GM18499 (cell line): Measurements from ENCODE around the gene CERT1.
"Not testable (repeated sequence)": the region's sequence is repeated elsewhere in the genome, so short reads cannot be mapped to it uniquely, and the experiment has no call there.

ENCODE experiments used
- ATAC-seq: cut with Tn5 transposase; IDR thresholded peaks from one replicate; pipeline ENCODE4 v1.9.1; 2021; ENCODE audit warnings: moderate number of reproducible peaks; ENCODE audit not compliant: insufficient read depth, unreplicated experiment

The CERT1 gene, protein sequence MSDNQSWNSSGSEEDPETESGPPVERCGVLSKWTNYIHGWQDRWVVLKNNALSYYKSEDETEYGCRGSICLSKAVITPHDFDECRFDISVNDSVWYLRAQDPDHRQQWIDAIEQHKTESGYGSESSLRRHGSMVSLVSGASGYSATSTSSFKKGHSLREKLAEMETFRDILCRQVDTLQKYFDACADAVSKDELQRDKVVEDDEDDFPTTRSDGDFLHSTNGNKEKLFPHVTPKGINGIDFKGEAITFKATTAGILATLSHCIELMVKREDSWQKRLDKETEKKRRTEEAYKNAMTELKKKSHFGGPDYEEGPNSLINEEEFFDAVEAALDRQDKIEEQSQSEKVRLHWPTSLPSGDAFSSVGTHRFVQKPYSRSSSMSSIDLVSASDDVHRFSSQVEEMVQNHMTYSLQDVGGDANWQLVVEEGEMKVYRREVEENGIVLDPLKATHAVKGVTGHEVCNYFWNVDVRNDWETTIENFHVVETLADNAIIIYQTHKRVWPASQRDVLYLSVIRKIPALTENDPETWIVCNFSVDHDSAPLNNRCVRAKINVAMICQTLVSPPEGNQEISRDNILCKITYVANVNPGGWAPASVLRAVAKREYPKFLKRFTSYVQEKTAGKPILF

DNA sequence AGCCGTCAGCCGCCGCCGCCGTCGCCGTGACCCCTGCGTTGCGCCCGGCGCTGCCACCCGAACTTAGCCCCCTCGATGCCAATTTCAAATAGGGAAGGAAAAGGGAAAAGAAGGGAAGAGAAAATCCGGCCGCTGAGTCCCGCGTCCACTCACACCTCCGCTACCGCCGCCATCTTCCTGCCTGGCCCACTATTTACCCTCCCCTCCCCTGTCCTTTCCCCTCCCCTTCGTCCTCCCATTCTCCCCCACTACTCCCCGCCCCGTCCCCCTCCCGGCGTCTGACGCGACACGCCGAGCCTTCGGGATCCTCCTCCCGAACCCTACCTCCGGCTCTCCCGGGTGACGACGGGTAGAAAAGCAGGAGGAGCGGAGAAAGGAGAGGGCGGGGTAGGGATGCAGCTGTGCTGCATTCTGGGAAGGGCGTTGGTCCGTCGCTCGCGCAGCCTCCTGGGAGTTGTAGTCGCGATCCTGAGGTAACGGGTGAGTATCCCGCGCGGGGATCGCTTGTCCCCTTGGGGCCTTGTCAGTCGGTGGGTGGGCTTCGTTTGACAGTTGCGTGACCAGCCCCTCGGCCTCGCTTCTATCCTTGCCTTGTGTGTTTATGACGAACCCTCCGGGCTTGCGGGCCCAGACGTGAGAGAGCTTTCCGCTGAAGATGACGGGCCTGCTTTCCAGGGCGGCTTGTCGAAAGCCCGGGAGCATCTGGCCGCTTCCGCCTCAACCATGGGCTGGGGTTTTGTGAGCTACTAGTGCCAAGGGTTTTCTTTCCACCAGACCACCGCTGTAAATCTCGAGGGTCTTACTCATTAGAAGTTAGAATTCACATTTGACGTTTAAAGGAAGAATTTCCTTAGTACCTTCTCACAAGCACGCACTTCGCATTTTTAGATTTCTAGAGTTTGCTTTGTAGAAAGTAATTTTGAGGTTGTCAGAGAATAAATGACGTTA lies at the start of gene CERT1, which contains the start of gene POLK:
CERT1 (minus strand) TSS at position 195 of the 948 bp plus-strand sequence. CDS start 422 bp downstream, outside the sequence.
POLK (plus strand) TSS at position 457 of the 948 bp plus-strand sequence.
- ATAC-seq = peak; percentile 56

DNA sequence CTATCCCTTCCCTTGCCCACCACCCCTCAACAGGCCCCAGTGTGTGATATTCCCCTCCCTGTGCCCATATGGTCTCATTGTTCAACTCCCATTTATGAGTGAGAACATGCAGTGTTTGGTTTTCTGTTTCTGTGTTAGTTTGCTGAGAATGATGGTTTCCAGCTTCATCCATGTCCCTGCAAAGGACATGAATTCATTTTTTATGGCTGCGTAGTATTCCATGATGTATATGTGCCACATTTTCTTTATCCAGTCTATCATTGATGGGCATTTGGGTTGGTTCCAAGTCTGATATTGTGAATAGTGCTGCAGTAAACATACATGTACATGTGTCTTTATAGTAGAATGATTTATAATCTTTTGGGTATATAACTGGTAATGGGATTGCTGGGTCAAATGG lies 49.2 kb upstream of the CERT1 start:
- ATAC-seq = not testable (repeated sequence)

DNA sequence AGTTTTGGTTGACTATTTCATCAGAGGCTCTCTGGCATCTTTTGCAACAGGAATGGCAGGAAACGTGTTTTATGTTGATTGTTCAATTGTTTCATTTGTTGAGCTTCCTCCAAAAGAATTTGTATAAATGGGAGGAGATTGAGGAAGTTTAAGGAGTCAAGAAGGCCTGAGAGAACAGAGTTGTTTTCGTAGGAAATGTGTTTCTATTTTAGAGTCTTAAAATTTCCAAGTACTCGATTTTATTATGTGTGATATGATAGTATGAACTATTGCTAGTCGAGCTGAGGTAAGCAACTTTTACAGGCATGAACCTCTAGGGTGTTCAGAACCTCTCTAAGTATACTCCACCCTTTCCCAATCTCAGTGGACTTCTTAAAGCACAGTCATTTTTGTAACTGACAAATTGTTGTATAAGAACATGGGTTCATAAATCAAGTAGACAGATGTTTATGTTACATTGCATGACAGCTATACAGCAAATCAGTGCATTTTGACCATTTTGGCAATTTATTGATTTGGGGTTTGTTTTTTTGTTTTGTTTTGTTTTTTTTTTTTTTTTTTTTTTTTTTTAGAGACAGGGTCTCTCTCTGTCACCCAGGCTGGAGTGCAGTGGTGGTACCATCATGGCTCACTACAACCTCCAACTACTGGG lies 47.7 kb upstream of the CERT1 start:
- ATAC-seq = no peak

DNA sequence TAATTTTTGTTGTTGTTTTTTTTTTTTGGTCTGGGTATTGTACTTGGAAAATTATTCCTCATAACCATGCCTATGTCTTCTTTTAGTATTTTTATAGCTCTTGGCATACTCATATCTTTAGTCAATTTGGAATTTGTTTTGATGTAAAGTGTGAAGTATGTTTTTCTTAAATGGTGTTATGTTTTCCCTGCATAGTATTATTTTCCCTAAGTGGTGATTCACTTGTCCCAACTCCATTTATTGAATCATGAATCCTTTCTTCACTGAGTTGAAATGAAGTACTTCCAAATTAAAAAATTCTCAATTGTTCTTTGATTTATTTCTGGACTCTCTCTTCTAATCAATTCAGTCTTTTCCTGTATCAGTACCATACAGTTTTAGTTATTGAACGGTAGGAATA lies 46.8 kb upstream of the CERT1 start:
- ATAC-seq = no peak

DNA sequence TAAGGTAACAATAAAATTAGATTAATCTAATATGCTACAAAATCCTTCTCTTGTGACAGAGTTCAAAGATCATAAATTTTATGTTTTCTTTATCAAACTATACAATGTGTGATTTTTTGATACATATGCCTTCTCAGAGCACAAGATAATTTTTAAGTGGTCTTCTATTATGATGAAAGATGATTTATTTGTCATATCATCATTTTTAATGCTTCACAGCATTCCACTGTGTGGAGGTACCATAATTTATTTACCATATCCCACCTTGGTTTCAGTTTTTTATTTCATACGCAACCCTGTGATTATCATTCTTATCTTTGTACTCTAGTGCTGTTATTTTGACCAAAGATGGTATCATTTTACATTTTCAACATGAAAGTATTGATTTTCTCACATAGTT lies 41.9 kb upstream of the CERT1 start:
- no peak for ATAC-seq

DNA sequence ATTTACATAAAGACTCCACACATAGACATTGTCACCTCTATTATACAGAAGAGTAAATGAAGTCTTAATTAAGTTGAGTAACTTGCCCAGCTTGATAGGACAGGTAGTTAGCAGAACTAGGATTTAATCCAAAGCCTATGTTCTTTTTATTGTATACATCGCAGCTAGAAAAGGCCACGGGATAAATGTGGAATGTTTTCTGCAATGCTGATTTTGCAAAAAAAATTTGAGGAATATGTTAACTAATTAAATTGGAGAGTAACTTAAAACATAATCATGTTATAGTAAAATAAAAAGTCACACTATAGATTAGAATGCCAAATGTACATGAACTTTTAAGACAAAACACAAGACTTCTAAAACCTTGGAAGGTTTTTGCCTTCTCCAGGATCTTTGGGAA lies 41.3 kb upstream of the CERT1 start:
- ATAC-seq = no peak

DNA sequence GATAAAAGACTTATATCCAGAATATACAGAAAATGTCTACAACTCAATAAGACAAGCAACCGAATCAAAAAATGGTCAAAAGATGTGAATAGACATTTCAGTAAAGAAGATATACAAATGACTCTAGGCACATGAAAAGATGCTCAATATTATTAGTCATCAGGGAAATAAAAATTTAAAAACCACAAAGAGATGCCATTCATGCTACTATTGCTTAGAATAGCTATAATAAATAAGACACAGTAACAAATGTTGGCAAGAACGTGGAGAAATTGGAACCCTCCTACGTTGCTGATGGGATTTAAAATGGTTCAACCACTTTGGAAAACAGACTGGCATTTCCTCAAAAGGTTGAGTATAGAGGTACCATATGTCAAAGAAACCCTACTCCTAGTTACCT lies 40.0 kb upstream of the CERT1 start:
- no peak for ATAC-seq

DNA sequence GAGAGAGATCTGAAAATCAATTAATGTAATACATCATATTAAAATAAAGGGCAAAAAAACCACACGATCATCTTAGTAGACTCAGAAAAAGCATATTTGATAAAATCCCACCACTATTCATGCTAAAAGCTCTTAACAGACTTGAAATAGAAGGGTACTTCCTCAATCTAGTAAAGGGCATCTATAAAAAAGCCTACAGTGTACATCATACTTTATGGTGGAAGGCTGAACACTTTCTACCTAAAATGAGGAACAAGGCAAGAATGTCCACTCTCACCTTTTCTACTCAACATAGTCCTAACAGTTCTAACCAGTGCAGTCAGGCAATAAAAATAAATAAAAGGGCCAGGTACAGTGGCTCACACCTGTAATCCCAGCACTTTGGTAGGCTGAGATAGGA lies 39.2 kb upstream of the CERT1 start:
- no peak for ATAC-seq

DNA sequence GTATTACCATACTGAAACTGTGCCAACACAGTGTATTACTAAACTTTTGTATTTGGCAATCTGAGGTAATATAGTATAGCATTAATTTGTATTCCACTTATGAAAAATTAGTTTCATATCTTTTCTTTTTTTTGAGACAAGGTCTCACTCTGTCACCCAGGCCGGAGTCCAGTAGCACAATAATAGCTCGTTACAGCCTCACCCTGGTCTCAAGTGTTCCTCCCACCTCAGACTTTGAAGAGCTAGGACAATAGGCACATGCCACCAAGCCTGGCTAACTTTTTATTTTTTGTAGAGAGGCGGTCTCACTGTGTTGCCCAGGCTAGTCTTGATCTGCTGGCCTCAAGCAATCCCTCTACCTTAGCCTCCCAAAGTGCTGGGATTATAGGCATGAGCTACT lies 36.4 kb upstream of the CERT1 start:
- ATAC-seq = no peak

DNA sequence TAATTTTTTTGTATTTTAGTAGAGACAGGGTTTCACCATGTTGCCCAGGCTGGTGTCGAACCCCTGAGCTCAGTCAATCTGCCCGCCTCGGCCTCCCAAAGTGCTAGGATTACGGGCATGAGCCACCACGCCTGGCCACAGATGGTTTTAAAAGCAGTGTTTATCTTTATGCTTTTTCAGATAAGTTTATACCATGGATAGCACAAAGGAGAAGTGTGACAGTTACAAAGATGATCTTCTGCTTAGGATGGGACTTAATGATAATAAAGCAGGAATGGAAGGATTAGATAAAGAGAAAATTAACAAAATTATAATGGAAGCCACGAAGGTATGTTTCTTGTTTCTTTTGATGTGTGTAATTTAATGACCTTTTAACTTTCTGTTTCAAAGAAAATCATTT lies 35.4 kb upstream of the CERT1 start:
- no peak for ATAC-seq

DNA sequence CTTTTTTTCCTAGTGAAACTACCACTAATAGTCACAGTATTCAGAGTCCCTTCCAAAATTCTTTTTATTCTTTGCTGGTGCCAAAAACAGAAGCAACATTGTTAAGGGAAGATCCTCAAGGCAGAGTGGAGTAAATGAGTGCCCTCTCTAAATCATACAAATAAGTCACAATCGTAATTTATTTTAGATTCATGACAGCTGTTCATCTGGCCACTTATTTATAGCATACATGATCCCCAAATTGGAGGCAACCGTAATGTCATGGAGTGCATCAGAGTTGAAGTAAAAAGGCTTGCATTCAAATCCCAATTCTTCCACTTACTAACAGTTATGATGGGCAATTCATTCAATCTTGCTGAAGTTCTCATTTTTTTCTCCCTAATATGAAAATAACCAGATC lies 33.7 kb upstream of the CERT1 start:
- ATAC-seq = no peak

DNA sequence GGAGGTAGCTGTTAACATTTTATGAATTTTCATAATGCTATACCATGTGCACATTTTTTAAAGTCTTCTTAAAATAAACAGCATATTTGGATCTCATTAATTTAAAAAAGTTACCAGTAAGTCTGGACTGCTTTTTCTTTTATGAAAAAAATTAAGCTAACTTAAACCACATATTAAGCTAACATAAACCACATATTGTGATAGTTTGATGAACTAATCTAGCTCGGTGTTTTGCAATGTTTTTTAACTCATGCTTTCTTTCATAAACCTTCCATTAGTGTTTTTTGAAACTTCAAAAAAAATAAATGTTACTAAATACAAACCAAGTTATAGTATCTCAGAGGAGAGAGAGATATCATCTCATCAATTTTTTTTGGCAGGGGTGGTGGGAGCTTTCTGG lies 26.8 kb upstream of the CERT1 start:
- no peak for ATAC-seq

DNA sequence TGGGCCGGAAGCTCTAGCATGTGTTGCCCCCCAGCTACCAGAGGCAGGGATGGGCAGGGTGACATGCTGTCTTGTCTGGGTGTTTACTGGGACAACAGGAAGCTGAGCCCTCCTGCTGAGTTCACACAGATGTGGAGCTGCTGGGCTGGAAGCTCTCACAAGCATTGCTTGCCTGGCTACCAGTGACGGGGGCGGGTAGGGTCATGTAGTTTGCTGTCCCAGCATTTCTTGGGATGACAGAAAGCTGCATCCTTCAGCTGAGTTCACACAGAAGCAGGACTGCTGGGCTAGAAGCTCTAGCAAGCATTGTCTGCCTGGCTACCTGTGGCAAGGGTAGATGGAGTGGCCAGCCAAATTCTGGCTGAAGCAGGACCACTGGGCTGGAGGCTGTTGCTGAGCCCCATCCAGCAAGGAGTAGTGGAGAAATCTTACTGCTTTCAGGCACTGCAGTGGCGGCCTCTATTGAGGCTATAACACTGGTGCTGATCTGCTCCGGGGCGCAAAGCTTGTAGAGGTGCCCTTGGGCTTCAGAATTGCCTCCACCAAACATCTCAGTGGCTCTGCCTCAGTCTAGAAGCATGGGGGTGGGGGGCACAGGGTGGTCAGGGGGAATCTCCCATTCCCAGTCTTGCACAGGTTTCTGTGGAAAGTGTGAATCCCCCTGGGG lies 25.4 kb upstream of the CERT1 start:
- no peak for ATAC-seq

DNA sequence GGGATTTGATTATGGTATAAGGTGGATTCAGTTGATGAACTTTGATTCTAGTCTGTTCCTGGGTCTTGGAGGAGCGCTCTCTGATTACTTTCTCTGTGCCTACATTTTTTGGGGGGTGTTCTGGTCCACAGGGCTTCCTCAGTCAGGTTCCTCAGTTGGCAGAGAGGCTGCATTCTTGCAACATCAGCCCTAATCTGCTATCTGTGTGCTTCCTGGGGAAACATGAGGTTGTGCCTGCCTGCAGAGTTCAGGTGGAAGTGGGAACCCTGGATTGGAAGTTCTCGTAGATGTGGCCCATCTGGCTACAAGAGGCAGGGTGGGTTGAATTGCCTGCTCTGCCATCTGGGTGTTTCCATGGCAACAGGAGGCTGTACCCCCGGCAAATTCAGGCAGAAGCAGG lies 24.7 kb upstream of the CERT1 start:
- no peak for ATAC-seq

DNA sequence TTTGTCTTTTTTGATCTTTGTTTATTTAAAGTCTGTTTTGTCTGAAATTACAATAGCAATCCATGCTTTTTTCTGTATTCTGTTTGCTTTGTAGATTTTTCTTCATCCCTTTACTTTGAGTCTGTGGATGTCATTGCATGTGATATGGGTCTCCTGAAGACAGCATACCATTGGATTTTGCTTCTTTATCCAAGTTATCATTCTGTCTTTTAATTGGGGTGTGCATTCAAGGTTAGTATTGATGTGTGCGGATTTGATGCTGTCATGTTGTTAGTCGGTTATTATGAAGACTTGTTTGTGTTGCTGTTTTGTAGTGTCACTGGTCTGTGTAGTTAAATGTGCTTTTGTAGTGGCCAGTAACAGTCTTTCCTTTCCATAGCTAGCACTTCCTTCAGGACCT lies 23.3 kb upstream of the CERT1 start:
- no peak for ATAC-seq

DNA sequence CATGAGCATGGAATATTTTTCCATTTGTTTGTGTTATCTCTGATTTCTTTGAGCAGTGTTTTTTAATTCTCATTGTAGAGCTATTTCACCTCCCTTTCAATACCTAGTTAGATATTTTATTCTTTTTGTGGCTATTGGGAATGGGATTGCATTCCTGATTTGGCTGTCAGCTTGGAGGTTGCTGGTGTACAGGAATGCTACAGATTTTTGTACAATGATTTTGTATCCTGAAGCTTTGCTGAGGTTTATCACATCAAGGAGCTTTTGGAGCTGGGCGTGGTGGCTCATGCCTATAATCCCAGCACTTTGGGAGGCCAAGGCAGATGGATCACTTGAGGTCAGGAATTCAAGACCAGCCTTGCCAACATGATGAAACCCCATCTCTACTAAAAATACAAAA lies 22.3 kb upstream of the CERT1 start:
- not testable (repeated sequence) for ATAC-seq

DNA sequence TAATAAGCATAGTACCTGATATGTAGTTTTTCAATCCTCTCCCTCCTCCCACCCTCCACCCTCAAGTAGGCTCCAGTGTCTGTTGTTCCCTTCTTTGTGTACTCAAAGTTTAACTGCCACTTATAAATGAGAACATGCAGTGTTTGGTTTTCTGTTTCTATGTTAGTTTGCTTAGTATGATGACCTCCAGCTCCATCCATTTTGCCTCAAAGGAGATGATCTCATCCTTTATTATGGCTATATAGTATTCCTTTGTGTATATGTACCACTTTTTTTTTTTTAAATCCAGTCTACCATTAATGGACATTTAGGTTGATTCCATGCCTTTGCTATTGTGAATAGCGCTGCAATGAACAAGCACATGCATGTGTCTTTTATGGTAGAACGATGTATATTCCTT lies 20.8 kb upstream of the CERT1 start:
- no peak for ATAC-seq

DNA sequence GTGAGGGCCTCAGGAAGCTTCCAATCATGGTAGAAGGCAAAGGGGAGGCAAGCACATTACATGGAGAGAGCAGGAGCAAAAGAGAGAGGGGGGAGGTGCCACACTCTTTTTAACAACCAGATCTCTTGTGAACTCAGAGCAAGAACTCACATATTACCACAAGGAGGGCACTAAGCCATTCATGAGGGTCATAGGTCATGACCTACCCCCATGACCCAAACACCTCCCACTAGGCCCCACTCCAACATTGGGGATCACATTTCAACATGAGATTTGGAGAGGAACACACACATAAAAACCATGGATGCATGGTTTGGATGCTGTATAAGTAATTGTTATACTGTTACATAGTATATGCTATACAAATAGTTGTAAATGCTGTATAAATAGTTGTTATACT lies 17.8 kb upstream of the CERT1 start:
- ATAC-seq = no peak

DNA sequence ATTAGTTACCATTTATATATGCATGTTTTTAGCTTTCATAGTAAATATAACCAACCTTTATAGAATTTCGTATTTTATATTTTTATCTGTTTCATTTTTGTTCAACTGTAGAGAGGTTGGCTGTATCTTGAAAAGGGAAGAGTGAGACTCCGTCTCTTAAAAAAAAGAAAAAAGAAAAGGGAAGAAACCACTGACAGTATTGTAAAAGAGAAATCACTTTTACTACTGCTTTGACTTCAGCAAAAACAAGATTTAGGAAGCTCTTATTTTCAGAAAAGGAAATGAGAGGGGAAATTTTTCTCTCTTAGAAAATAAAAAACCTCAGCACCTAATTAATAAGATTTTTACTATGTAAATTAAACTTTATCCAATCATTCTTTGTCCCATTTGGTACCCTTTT lies 14.6 kb upstream of the CERT1 start:
- ATAC-seq = no peak

DNA sequence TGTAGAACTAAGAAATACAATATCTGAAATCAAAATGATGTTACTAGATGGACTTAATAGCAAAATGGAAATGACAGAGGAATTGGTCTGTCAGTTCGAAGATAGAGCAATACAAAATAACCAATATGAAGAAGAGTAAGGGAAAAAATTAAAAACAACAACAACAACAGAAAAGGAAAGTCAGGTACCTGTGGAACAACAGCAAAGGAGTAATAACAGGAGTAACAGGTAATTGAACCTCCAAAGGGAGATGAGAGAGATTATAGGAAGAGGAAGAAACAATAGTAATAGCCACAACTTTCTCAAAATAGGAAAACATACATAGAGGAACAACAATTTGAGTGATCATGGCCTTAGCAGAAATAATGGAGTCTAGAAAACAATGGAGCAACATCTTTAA lies 13.9 kb upstream of the CERT1 start:
- no peak for ATAC-seq
